GM13976 (cell line): ENCODE results near the gene ARMC5.
"Not testable (repeated sequence)": the region's sequence is repeated elsewhere in the genome, so short reads cannot be mapped to it uniquely, and the experiment has no call there.

Source experiments
- DNase-seq: peaks from one replicate; pipeline ENCODE4 v3.0.0; 2012; ENCODE audit warnings: low spot score
- in situ Hi-C: fragments of 300-500 bp; cut with MboI; formaldehyde crosslinking; loops from one replicate; pipeline ENCODE4 v1.12.0; 2022; ENCODE audit warnings: low sequenced_read_pairs, mixed read lengths, inconsistent platforms; ENCODE audit not compliant: unreplicated experiment
- TF ChIP-seq, protein P1 (sequence below): IDR thresholded peaks from 2 replicates; pipeline ENCODE4 v1.5.1; 2012; ENCODE audit warnings: borderline replicate concordance, mild to moderate bottlenecking; ENCODE audit not compliant: insufficient read depth; ENCODE audit errors: extremely low read depth, missing control alignments, control extremely low read depth

ARMC5 gene

DNA sequence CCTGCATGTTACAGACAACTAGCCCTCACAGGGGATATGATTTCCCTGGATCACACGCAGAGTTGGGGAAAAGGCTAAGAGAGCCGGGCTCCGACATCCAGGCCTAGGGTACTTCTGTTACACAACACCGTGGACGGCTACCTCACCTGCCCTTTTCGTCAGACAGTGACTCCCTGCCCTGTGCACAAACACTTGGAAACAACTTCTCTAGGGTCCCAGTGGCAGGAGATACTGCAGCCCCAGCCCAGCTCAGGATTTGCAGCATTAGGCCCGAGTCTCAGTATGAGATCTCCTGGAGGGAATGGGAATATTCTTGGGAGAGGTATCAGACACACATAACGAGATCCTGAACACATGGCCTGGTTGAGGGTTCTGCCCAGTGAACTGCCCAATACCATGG, 40.6 kb downstream of the ARMC5 start:
- DNase-seq: no peak
- in situ Hi-C loops: loop anchor here (25.0 kb wide), 1 partner anchor 212 kb away; a partner anchor contains a TSS
- TF ChIP-seq, protein P1, sequence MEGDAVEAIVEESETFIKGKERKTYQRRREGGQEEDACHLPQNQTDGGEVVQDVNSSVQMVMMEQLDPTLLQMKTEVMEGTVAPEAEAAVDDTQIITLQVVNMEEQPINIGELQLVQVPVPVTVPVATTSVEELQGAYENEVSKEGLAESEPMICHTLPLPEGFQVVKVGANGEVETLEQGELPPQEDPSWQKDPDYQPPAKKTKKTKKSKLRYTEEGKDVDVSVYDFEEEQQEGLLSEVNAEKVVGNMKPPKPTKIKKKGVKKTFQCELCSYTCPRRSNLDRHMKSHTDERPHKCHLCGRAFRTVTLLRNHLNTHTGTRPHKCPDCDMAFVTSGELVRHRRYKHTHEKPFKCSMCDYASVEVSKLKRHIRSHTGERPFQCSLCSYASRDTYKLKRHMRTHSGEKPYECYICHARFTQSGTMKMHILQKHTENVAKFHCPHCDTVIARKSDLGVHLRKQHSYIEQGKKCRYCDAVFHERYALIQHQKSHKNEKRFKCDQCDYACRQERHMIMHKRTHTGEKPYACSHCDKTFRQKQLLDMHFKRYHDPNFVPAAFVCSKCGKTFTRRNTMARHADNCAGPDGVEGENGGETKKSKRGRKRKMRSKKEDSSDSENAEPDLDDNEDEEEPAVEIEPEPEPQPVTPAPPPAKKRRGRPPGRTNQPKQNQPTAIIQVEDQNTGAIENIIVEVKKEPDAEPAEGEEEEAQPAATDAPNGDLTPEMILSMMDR: no peak

DNA sequence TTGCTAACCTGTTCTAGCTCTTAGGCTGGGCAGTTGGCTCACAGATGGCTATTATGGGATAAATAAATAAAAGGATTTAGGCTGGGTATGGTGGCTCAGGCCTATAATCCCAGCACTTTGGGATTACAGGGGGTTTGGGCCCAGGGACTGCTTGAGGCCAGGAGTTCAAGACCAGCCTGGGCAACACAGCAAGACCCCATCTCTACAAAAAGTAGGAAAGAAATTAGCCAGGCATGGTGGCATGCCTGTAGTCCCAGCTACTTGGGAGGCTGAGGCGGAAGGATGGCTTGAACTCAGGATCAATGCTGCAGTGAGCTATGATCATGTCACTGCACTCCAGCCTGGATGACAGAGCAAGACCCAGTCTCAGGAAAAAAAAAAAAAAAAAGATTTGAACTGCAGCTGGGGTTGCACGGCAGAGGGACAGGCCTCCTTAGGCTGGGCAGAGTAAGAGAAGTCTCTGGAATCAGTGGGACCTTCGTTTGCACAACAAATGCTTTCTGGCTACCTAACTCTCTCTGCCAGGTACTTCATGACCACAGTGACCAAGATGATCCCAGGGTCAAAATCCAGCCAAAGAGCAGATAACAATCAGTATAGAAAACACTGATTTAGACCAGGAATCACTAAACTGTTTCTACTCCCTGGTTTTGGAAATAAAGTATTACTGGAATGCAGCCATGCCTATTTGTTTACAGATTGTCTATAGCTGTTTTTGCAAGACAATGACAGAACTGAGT, 42.1 kb downstream of the ARMC5 start:
- in situ Hi-C loops: loop anchor here (25.0 kb wide), 1 partner anchor 211 kb away; a partner anchor contains a TSS
- no peak for DNase-seq
- TF ChIP-seq, protein P1: no peak

- in situ Hi-C loops: loop anchor here (25.0 kb wide), 1 partner anchor 210 kb away; a partner anchor contains a TSS
- no peak for DNase-seq
- TF ChIP-seq, protein P1: no peak
Observed at GRCh38 chr16:31501966-31502348, 42.7 kb downstream of the ARMC5 start.

- TF ChIP-seq, protein P1: no peak
- in situ Hi-C loops: loop anchor here (25.0 kb wide), 1 partner anchor 209 kb away; a partner anchor contains a TSS
- DNase-seq: no peak
Observed at GRCh38 chr16:31502981-31503380, 43.7 kb downstream of the ARMC5 start.

GRCh38 chr16:31503555-31503954, 44.3 kb downstream of the ARMC5 start:
- DNase-seq: not testable (repeated sequence)
- in situ Hi-C loops: loop anchor here (25.0 kb wide), 1 partner anchor 209 kb away; a partner anchor contains a TSS

DNA sequence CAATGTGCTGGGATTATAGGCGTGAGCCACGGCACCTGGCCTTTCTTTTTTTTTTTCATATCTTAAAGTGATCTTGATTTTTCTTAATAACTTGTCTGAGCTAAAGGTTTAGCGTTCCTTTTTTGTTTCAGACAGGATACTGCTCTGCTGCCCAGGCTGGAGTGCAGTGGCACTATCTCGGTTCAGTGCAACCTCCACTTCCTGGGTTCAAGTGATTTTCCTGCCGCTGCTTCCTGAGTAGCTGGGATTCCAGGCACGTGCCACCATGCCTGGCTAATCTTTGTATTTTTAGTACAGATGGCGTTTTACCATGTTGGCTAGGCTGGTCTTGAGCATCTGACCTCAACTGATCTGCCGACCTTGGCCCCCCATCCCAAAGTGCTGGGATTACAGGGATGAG, 44.9 kb downstream of the ARMC5 start:
- TF ChIP-seq, protein P1: no peak
- in situ Hi-C loops: loop anchor here (25.0 kb wide), 1 partner anchor 208 kb away; a partner anchor contains a TSS
- no peak for DNase-seq

- in situ Hi-C loops: loop anchor here (25.0 kb wide), 1 partner anchor 207 kb away; a partner anchor contains a TSS
- DNase-seq: no peak
- TF ChIP-seq, protein P1: no peak
Observed at GRCh38 chr16:31505483-31505882, 46.2 kb downstream of the ARMC5 start.
